ENCODE data around the gene ATP7A.

Gene ATP7A

GRCh38 chrX:77893713-77894112, 16.8 kb upstream of the ATP7A start:
- no peaks in the 10 kb centered on the region for H3K36me3 ChIP-seq (ENCODE audit: insufficient read depth, low read length)
- peaks cover 18% of the 10 kb centered on the region for H4K20me1 ChIP-seq (ENCODE audit: insufficient read depth, low read length, poor library complexity, severe bottlenecking)
- H3K9ac ChIP-seq (ENCODE audit: low read depth, low read length, poor library complexity, severe bottlenecking), result peak overlapping the region; percentile 81
- H3K4me1 ChIP-seq (ENCODE audit: insufficient read depth, low read length, poor library complexity, severe bottlenecking), result no peaks in the 10 kb centered on the region
- H2AFZ ChIP-seq (ENCODE audit: low read length), result no peak overlapping the region
- H3K9me3 ChIP-seq (ENCODE audit: insufficient read depth, low read depth, low read length), result no peaks in the 10 kb centered on the region
- peak overlapping the region; percentile 88 for H3K4me3 ChIP-seq (ENCODE audit: low read length, poor library complexity, severe bottlenecking)
- peak overlapping the region; percentile 75 for H3K4me2 ChIP-seq (ENCODE audit: low read depth, low read length, poor library complexity, severe bottlenecking)
- no peak for TF ChIP-seq CTCF (conservative IDR thresholded peaks at IDR 0.05; ENCODE audit: low read length)
- no peak for TF ChIP-seq EZH2phosphoT487 (IDR thresholded peaks at IDR 0.05; ENCODE audit: borderline replicate concordance)
- peaks cover 53% of the 10 kb centered on the region for H3K79me2 ChIP-seq (ENCODE audit: insufficient read depth, low read length)
- H3F3A ChIP-seq (ENCODE audit: low read depth), result no peaks in the 10 kb centered on the region
- no peaks in the 10 kb centered on the region for H3K27me3 ChIP-seq (ENCODE audit: insufficient read depth, low read length, poor library complexity, severe bottlenecking)
- no peaks in the 10 kb centered on the region for H3K9me2 ChIP-seq (replicated peaks; ENCODE audit: low read depth, low read length)

- Histone ChIP-seq H3K79me2 (ENCODE audit: insufficient read depth, low read length) (peaks cover 56% of the 10 kb centered on the region), H3K9ac (ENCODE audit: low read depth, low read length, poor library complexity, severe bottlenecking) (peak within 1 kb of the TSS; percentile 81), H2AFZ (ENCODE audit: low read length) (peak within 1 kb of the TSS; percentile 90), H3K9me2 (replicated peaks; ENCODE audit: low read depth, low read length) (no peaks in the 10 kb centered on the region), H3K4me3 (ENCODE audit: low read length, poor library complexity, severe bottlenecking) (peak within 1 kb of the TSS; percentile 88), H3F3A (ENCODE audit: low read depth) (no peaks in the 10 kb centered on the region), H3K4me1 (ENCODE audit: insufficient read depth, low read length, poor library complexity, severe bottlenecking) (no peaks in the 10 kb centered on the region), H3K36me3 (ENCODE audit: insufficient read depth, low read length) (no peaks in the 10 kb centered on the region), H3K27me3 (ENCODE audit: insufficient read depth, low read length, poor library complexity, severe bottlenecking) (no peaks in the 10 kb centered on the region), H3K4me2 (ENCODE audit: low read depth, low read length, poor library complexity, severe bottlenecking) (peak within 1 kb of the TSS; percentile 81), H3K9me3 (ENCODE audit: insufficient read depth, low read depth, low read length) (no peaks in the 10 kb centered on the region), H4K20me1 (ENCODE audit: insufficient read depth, low read length, poor library complexity, severe bottlenecking) (peaks cover 17% of the 10 kb centered on the region)
- TF ChIP-seq EZH2phosphoT487 (IDR thresholded peaks at IDR 0.05; ENCODE audit: borderline replicate concordance) (no peak), CTCF (conservative IDR thresholded peaks at IDR 0.05; ENCODE audit: low read length) (no peak)
Measured at GRCh38 chrX:77894921-77895886, 15.3 kb upstream of the ATP7A start, which contains the start of gene MAGT1. MAGT1 (minus strand) TSS chrX:77895435; CDS start chrX:77895410, 25 bp downstream.

GRCh38 chrX:77899081-77899828, 11.2 kb upstream of the ATP7A start, which contains the start of gene COX7B:
COX7B (plus strand) TSS chrX:77899468; CDS start chrX:77899554, 86 bp downstream.
- H2AFZ ChIP-seq (ENCODE audit: low read length), result peak within 1 kb of the TSS; percentile 95
- H3K9me3 ChIP-seq (ENCODE audit: insufficient read depth, low read depth, low read length), result no peaks in the 10 kb centered on the region
- H3K36me3 ChIP-seq (ENCODE audit: insufficient read depth, low read length), result no peaks in the 10 kb centered on the region
- H3K79me2 ChIP-seq (ENCODE audit: insufficient read depth, low read length), result peaks cover 51% of the 10 kb centered on the region
- peak within 1 kb of the TSS; percentile 91 for H3K9ac ChIP-seq (ENCODE audit: low read depth, low read length, poor library complexity, severe bottlenecking)
- H3K4me3 ChIP-seq (ENCODE audit: low read length, poor library complexity, severe bottlenecking), result peak within 1 kb of the TSS; percentile 93
- peaks cover 31% of the 10 kb centered on the region for H4K20me1 ChIP-seq (ENCODE audit: insufficient read depth, low read length, poor library complexity, severe bottlenecking)
- peak within 1 kb of the TSS; percentile 96 for H3K4me2 ChIP-seq (ENCODE audit: low read depth, low read length, poor library complexity, severe bottlenecking)
- no peaks in the 10 kb centered on the region for H3F3A ChIP-seq (ENCODE audit: low read depth)
- TF ChIP-seq CTCF (conservative IDR thresholded peaks at IDR 0.05; ENCODE audit: low read length), result peak; percentile 53
- no peak for TF ChIP-seq EZH2phosphoT487 (IDR thresholded peaks at IDR 0.05; ENCODE audit: borderline replicate concordance)
- H3K9me2 ChIP-seq (replicated peaks; ENCODE audit: low read depth, low read length), result no peaks in the 10 kb centered on the region
- H3K27me3 ChIP-seq (ENCODE audit: insufficient read depth, low read length, poor library complexity, severe bottlenecking), result no peaks in the 10 kb centered on the region
- H3K4me1 ChIP-seq (ENCODE audit: insufficient read depth, low read length, poor library complexity, severe bottlenecking), result no peaks in the 10 kb centered on the region
